OCI-LY1 (cell line): Measurements from ENCODE around the gene ANKRA2.
A peak's percentile ranks its signal among the peaks of the same experiment; 100 is the strongest.

Experiments used
- CTCF ChIP-seq: fragments of 200-600 bp; sonication (generic), shearing (Covaris generic); IDR thresholded peaks from 2 replicates; pipeline ENCODE4 v1.5.1; 2017; ENCODE audit warnings: mild to moderate bottlenecking, antibody characterized with exemption, low read length, moderate library complexity, mixed read lengths
- EZH2 ChIP-seq: fragments of 200-600 bp; sonication (generic), shearing (Covaris generic); IDR thresholded peaks from 2 replicates; pipeline ENCODE4 v1.8.0; 2017; ENCODE audit warnings: borderline replicate concordance, mixed run types, mild to moderate bottlenecking, antibody characterized with exemption, low read length, moderate library complexity, mixed read lengths

GRCh38 chr5:73591102-73591695, 25.8 kb upstream of the ANKRA2 start:
- peak; percentile 67 for TF ChIP-seq CTCF
- TF ChIP-seq EZH2 = no peak
